ENCODE data around the gene ZNF628.

The ZNF628 gene

DNA sequence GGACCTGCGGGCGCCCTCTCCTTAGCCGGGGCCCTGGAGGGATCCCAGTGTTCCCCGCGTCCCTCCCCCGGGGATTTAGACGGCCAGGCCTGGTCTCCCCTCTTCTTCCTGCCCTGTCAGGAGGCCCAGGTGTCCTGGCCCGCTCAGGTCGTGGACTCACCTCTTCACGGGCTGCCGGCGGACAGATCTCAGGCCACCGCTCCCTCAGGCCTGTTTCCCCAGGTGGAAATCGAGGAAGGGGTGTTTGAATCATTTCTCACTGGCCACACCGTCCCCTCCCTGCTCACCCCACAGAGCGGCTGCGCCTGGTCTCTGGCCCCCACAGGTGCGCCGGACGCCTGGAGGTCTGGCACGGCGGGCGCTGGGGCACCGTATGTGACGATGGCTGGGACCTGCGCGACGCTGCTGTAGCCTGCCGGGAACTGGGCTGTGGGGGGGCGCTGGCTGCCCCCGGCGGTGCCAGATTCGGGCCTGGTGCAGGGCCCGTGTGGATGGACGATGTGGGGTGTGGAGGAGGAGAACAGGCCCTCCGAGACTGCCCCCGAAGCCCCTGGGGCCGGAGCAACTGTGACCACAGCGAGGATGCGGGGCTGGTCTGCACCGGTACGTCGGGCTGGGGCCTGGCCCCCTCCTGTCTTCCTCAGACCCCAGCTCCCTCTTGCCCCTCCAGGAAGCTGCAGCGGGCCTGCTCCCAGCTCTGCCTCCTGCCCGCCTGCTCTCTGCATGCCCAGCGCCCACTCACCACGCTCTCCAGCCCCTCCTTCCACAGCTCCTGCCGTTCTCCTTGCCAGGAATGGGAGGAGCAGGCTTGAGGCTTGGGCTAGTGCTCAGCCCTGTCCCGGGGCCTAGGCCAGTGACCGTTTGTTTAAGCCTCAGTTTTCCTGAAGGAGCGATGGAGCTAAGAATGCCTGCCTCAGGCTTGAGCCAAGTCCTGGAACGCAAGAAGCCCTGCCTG, 14.3 kb downstream of the ZNF628 start:
- Histone ChIP-seq H3K79me1 (ENCODE audit: low read length) (peaks cover 37% of the 10 kb centered on the region), H3K27me3 (ENCODE audit: insufficient read depth, low read length) (no peaks in the 10 kb centered on the region), H2BK120ac (ENCODE audit: insufficient read depth, low read length, poor library complexity) (peak overlapping the region; percentile 1), H3K23ac (ENCODE audit: low read length) (no peak overlapping the region), H2BK5ac (ENCODE audit: low read depth, low read length, poor library complexity) (no peak overlapping the region), H4K91ac (ENCODE audit: low read depth, low read length) (peak overlapping the region; percentile 41), H2AFZ (ENCODE audit: insufficient read depth, low read length, poor library complexity) (no peak overlapping the region), H3K18ac (ENCODE audit: low read length) (peak overlapping the region; percentile 5), H3K9me3 (ENCODE audit: insufficient read depth, low read depth, low read length) (no peaks in the 10 kb centered on the region), H3K36me3 (ENCODE audit: control insufficient read depth in 1 of 2, insufficient read depth in 2 of 2, low read length in 2 of 2) (peaks cover 15 to 18% of the 10 kb centered on the region in 2 experiments), H3K27ac (ENCODE audit: low read depth, low read length) (no peak overlapping the region), H3K9ac (ENCODE audit: low read length) (no peak overlapping the region), H3K4me2 (ENCODE audit: low read length) (no peak overlapping the region), H3K4me1 (ENCODE audit: control insufficient read depth in 1 of 2, insufficient read depth in 2 of 2, low read length in 2 of 2) (peaks cover 37 to 50% of the 10 kb centered on the region in 2 experiments), H3K79me2 (ENCODE audit: control insufficient read depth, insufficient read depth, low read length, poor library complexity) (peaks cover 16% of the 10 kb centered on the region), H2AK5ac (ENCODE audit: low read length) (peak overlapping the region; percentile 58), H2BK12ac (ENCODE audit: low read length) (peak overlapping the region; percentile 27), H3K14ac (ENCODE audit: low read length) (no peak overlapping the region), H4K8ac (ENCODE audit: low read depth, low read length) (no peak overlapping the region), H3K4ac (ENCODE audit: low read depth, low read length) (no peak overlapping the region), H4K12ac (ENCODE audit: low read depth, low read length) (no peak overlapping the region), H3K4me3 (ENCODE audit: low read depth, low read length) (no peak overlapping the region)
- no CpG with 5 or more reads among the region's 52 CpGs for WGBS (ENCODE audit: extremely low coverage, insufficient coverage, insufficient read length)
- no peak for DNase-seq

DNA sequence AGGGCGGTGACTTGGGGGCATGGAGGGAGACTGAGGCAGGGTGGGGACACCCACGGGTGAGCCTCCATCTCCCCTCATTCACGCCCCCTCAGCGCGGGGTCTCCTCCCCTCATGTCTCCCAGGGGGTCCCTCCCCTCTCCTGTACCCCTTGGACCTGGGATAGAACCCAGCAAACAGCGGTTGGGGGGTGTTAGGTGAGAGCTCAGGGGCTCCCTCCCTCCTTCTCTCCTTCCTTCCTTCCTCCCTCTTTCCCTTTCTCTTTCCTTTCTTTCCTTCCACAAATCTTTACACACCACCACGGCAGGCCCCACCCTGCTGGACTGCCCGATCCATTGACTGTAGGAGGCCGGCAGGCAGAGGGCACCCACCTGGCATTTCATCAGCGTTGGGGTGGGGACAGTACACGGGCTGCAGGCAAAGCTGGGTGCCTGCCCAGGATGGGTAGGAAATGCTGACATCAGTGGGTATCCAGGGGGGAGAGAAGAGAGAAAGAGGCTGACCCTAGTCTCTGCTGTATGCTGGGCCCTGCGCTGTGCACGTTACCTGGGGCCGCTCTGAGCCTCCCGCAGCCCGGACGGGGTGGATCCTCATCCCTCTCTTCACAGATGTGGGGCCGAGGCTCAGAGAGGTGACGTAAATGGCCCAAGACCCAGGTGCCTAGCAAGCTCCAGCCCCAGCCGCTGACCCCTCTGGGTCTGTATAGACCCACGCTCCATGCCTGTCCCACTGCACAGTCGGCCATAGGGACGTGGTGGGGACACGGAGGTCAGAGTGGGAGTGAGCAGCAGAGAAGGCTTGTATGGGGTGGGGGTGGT, 15.3 kb downstream of the ZNF628 start:
- no peak for DNase-seq
- no peak overlapping the region for H3K4me3 ChIP-seq (ENCODE audit: low read depth, low read length)
- H3K79me1 ChIP-seq (ENCODE audit: low read length), result peaks cover 27% of the 10 kb centered on the region
- H2AFZ ChIP-seq (ENCODE audit: insufficient read depth, low read length, poor library complexity), result no peak overlapping the region
- WGBS (ENCODE audit: extremely low coverage, insufficient coverage, insufficient read length), result no CpG with 5 or more reads among the region's 24 CpGs
- no peak overlapping the region for H2BK120ac ChIP-seq (ENCODE audit: insufficient read depth, low read length, poor library complexity)
- H3K4ac ChIP-seq (ENCODE audit: low read depth, low read length), result no peak overlapping the region
- H2AK5ac ChIP-seq (ENCODE audit: low read length), result peak overlapping the region; percentile 36
- H3K23ac ChIP-seq (ENCODE audit: low read length), result no peak overlapping the region
- no peak overlapping the region for H4K12ac ChIP-seq (ENCODE audit: low read depth, low read length)
- no peaks in the 10 kb centered on the region for H3K9me3 ChIP-seq (ENCODE audit: insufficient read depth, low read depth, low read length)
- H3K36me3 ChIP-seq (ENCODE audit: control insufficient read depth in 1 of 2, insufficient read depth in 2 of 2, low read length in 2 of 2), result peaks cover 13 to 16% of the 10 kb centered on the region in 2 experiments
- no peak overlapping the region for H3K27ac ChIP-seq (ENCODE audit: low read depth, low read length)
- peak overlapping the region; percentile 54 for H4K91ac ChIP-seq (ENCODE audit: low read depth, low read length)
- no peaks in the 10 kb centered on the region for H3K27me3 ChIP-seq (ENCODE audit: insufficient read depth, low read length)
- H3K4me2 ChIP-seq (ENCODE audit: low read length), result no peak overlapping the region
- no peak overlapping the region for H3K14ac ChIP-seq (ENCODE audit: low read length)
- H2BK12ac ChIP-seq (ENCODE audit: low read length), result peak overlapping the region; percentile 55
- H2BK5ac ChIP-seq (ENCODE audit: low read depth, low read length, poor library complexity), result no peak overlapping the region
- H3K79me2 ChIP-seq (ENCODE audit: control insufficient read depth, insufficient read depth, low read length, poor library complexity), result peaks cover 8% of the 10 kb centered on the region
- no peak overlapping the region for H3K9ac ChIP-seq (ENCODE audit: low read length)
- H4K8ac ChIP-seq (ENCODE audit: low read depth, low read length), result no peak overlapping the region
- no peak overlapping the region for H3K18ac ChIP-seq (ENCODE audit: low read length)
- H3K4me1 ChIP-seq (ENCODE audit: control insufficient read depth in 1 of 2, insufficient read depth in 2 of 2, low read length in 2 of 2), result peaks cover 27 to 40% of the 10 kb centered on the region in 2 experiments

DNA sequence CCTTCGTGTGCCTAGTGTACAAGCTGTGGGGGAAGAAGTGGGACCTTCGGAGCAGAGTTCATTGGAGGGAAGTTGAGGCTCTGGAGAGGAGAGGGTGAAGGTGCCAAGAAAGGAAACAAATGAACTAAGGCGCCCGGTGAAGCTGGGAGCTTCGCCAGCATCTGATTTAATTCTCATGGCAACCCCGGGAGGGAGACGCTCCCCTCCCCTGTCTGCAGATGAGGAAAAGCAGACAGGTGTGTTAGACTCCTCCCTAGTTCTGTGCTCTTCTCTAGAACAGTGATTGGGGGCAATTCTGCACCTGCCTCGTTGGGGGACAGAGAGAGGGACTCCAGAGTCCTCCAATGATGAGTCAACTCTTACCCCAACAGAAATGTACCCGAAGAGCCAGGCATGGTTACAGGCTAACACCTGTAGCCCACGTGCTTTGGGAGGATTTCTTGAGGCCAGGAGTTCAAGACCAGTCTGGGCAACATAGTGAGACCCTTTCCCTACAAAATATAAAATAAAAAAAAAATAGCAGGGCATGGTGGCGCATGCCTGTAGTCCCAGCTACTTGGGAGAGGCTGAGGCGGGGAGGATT, 16.0 kb downstream of the ZNF628 start:
- no CpG with 5 or more reads among the region's 12 CpGs for WGBS (ENCODE audit: extremely low coverage, insufficient coverage, insufficient read length)
- Histone ChIP-seq H2AFZ (ENCODE audit: insufficient read depth, low read length, poor library complexity) (no peak overlapping the region), H3K4ac (ENCODE audit: low read depth, low read length) (no peak overlapping the region), H4K8ac (ENCODE audit: low read depth, low read length) (no peak overlapping the region), H3K23ac (ENCODE audit: low read length) (no peak overlapping the region), H3K18ac (ENCODE audit: low read length) (no peak overlapping the region), H2BK120ac (ENCODE audit: insufficient read depth, low read length, poor library complexity) (no peak overlapping the region), H2BK5ac (ENCODE audit: low read depth, low read length, poor library complexity) (no peak overlapping the region), H3K4me3 (ENCODE audit: low read depth, low read length) (no peak overlapping the region), H3K79me2 (ENCODE audit: control insufficient read depth, insufficient read depth, low read length, poor library complexity) (peaks cover 5% of the 10 kb centered on the region), H3K4me1 (ENCODE audit: control insufficient read depth in 1 of 2, insufficient read depth in 2 of 2, low read length in 2 of 2) (peaks cover 26 to 37% of the 10 kb centered on the region in 2 experiments), H3K27ac (ENCODE audit: low read depth, low read length) (no peak overlapping the region), H2BK12ac (ENCODE audit: low read length) (peak overlapping the region; percentile 55), H3K9ac (ENCODE audit: low read length) (no peak overlapping the region), H3K9me3 (ENCODE audit: insufficient read depth, low read depth, low read length) (no peaks in the 10 kb centered on the region), H3K14ac (ENCODE audit: low read length) (no peak overlapping the region), H4K91ac (ENCODE audit: low read depth, low read length) (peak overlapping the region; percentile 54), H3K79me1 (ENCODE audit: low read length) (peaks cover 20% of the 10 kb centered on the region), H3K4me2 (ENCODE audit: low read length) (no peak overlapping the region), H3K27me3 (ENCODE audit: insufficient read depth, low read length) (no peaks in the 10 kb centered on the region), H4K12ac (ENCODE audit: low read depth, low read length) (no peak overlapping the region), H2AK5ac (ENCODE audit: low read length) (peak overlapping the region; percentile 36), H3K36me3 (ENCODE audit: control insufficient read depth in 1 of 2, insufficient read depth in 2 of 2, low read length in 2 of 2) (peaks cover 13 to 16% of the 10 kb centered on the region in 2 experiments)
- no peak for DNase-seq

DNA sequence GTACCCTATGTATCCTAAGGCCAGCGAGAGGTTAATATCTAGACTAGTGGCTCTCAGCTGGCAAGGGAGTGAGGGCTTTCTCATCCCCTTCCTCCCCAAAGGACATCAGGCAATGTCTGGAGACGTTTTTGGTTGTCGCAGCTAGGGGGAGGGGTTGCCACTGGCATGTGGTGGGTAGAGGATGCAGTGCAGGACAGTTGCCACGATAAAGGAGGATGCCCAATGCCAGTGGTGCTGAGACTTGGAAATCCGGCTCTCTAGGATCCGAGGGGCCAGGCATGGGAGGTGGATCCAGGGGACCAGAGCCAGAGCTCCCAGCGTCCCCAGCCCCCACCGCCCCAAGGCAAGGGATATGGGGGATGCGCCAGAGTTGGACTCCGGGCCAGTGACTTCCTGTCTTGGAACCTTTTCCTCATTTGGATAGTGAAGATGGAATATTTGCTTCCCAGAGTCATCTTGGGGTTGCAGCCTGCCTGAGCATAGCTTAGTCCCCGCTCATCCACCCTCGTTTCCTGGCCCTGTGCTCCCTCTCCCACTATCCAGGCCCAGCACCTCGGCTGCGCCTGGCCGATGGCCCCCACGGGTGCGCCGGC, 16.7 kb downstream of the ZNF628 start:
- no peaks in the 10 kb centered on the region for H3K27me3 ChIP-seq (ENCODE audit: insufficient read depth, low read length)
- peak overlapping the region; percentile 46 for H2BK12ac ChIP-seq (ENCODE audit: low read length)
- peak overlapping the region; percentile 3 for H4K12ac ChIP-seq (ENCODE audit: low read depth, low read length)
- no peak overlapping the region for H2AFZ ChIP-seq (ENCODE audit: insufficient read depth, low read length, poor library complexity)
- H4K91ac ChIP-seq (ENCODE audit: low read depth, low read length), result peak overlapping the region; percentile 81
- H3K9me3 ChIP-seq (ENCODE audit: insufficient read depth, low read depth, low read length), result no peaks in the 10 kb centered on the region
- H3K18ac ChIP-seq (ENCODE audit: low read length), result peak overlapping the region; percentile 63
- whole genome bisulfite sequencing (ENCODE audit: extremely low coverage, insufficient coverage, insufficient read length), result no CpG with 5 or more reads among the region's 18 CpGs
- no peak overlapping the region for H3K23ac ChIP-seq (ENCODE audit: low read length)
- no peak for DNase-seq
- H4K8ac ChIP-seq (ENCODE audit: low read depth, low read length), result peak overlapping the region; percentile 23
- H3K4me2 ChIP-seq (ENCODE audit: low read length), result no peak overlapping the region
- H3K27ac ChIP-seq (ENCODE audit: low read depth, low read length), result peak overlapping the region; percentile 23
- H3K4ac ChIP-seq (ENCODE audit: low read depth, low read length), result no peak overlapping the region
- H3K79me2 ChIP-seq (ENCODE audit: control insufficient read depth, insufficient read depth, low read length, poor library complexity), result peaks cover 5% of the 10 kb centered on the region
- H3K4me3 ChIP-seq (ENCODE audit: low read depth, low read length), result no peak overlapping the region
- H3K14ac ChIP-seq (ENCODE audit: low read length), result peak overlapping the region; percentile 11
- peaks cover 17 to 21% of the 10 kb centered on the region in 2 experiments for H3K36me3 ChIP-seq (ENCODE audit: control insufficient read depth in 1 of 2, insufficient read depth in 2 of 2, low read length in 2 of 2)
- H3K9ac ChIP-seq (ENCODE audit: low read length), result no peak overlapping the region
- H2BK120ac ChIP-seq (ENCODE audit: insufficient read depth, low read length, poor library complexity), result peak overlapping the region; percentile 65
- H2AK5ac ChIP-seq (ENCODE audit: low read length), result peak overlapping the region; percentile 80
- H3K4me1 ChIP-seq (ENCODE audit: control insufficient read depth in 1 of 2, insufficient read depth in 2 of 2, low read length in 2 of 2), result peaks cover 23 to 32% of the 10 kb centered on the region in 2 experiments
- peak overlapping the region; percentile 18 for H2BK5ac ChIP-seq (ENCODE audit: low read depth, low read length, poor library complexity)
- H3K79me1 ChIP-seq (ENCODE audit: low read length), result peaks cover 13% of the 10 kb centered on the region
